Measurements from ENCODE around the gene PRDM10. TPM values are rescaled to one million over a fixed set of nuclear protein-coding genes. Genes with fewer than 3 reads are reported as not detected.
A peak's percentile ranks its signal among the peaks of the same experiment; 100 is the strongest.

The PRDM10 gene
- 10 to 100 TPM in 1 of 4 donors, 1 to 10 TPM in 3; 6.6 to 12.0 (median 7.4) TPM for total RNA-seq

- Histone ChIP-seq H3K4me1 (peaks cover 0 to 32% (median 7%) of the 10 kb centered on the region in 3 donors), H3K36me3 (no peaks in the 10 kb centered on the region), H3K27ac (peak within 1 kb of the TSS; percentile 98 to 100 (median 99)), H3K9me3 (no peaks in the 10 kb centered on the region), H3K27me3 (no peaks in the 10 kb centered on the region), H3K4me3 (peak within 1 kb of the TSS; percentile 33 to 94)
- ATAC-seq, result peak; percentile 87
- peak in 2 of 4 experiments; percentile 41 to 45 for TF ChIP-seq CTCF (IDR thresholded peaks at IDR 0.05)
- TF ChIP-seq POLR2AphosphoS5 (IDR thresholded peaks at IDR 0.05), result peak; percentile 40
- TF ChIP-seq POLR2A (IDR thresholded peaks at IDR 0.05), result no peak
- WGBS, 2 donors (ENCODE audit: low coverage in 1 of 2), result 0% methylated on average over 12 of the region's 33 CpGs; no CpG with 5 or more reads in 1 of the 2 donors
These were observed at the start of gene PRDM10 for GRCh38 chr11:130002352-130002845. Gene PRDM10, minus strand, starts transcription at chr11:130002835. Its CDS starts 41,871 bp downstream, at chr11:129960964.

GRCh38 chr11:130051082-130051481 lies 48.4 kb upstream of the PRDM10 start:
- TF ChIP-seq POLR2A (IDR thresholded peaks at IDR 0.05), result no peak
- TF ChIP-seq CTCF (IDR thresholded peaks at IDR 0.05), result no peak
- no peak for TF ChIP-seq POLR2AphosphoS5 (IDR thresholded peaks at IDR 0.05)
- TF ChIP-seq EP300 (IDR thresholded peaks at IDR 0.05), result no peak
- H3K27me3 ChIP-seq, result no peaks in the 10 kb centered on the region
- WGBS, 2 donors (ENCODE audit: low coverage in 1 of 2), result 57 to 85% methylated on average over 1 of the region's 1 CpG

GRCh38 chr11:130050257-130050656 lies 47.6 kb upstream of the PRDM10 start:
- TF ChIP-seq EP300 (IDR thresholded peaks at IDR 0.05) (no peak), POLR2AphosphoS5 (IDR thresholded peaks at IDR 0.05) (no peak), CTCF (IDR thresholded peaks at IDR 0.05) (no peak), POLR2A (IDR thresholded peaks at IDR 0.05) (no peak)
- 19 to 20% methylated on average over 1 to 2 of the region's 2 CpGs for WGBS, 2 donors (ENCODE audit: low coverage in 1 of 2)

More at GRCh38 chr11:130051082-130051481, 48.4 kb upstream of the PRDM10 start:
- ATAC-seq, result peak; percentile 51
- no peak overlapping the region for H3K4me3 ChIP-seq
- H3K9me3 ChIP-seq, result no peaks in the 10 kb centered on the region
- H3K36me3 ChIP-seq, result no peaks in the 10 kb centered on the region
- H3K4me1 ChIP-seq, result peaks cover 3 to 38% (median 8%) of the 10 kb centered on the region in 3 donors
- peak overlapping the region in 2 of 4 donors; percentile 21 to 28 for H3K27ac ChIP-seq

GRCh38 chr11:130049328-130049771 lies 46.7 kb upstream of the PRDM10 start:
- Histone ChIP-seq H3K36me3 (no peaks in the 10 kb centered on the region), H3K27ac (peak overlapping the region in 3 of 4 donors; percentile 8 to 32 (median 25)), H3K4me3 (no peak overlapping the region), H3K4me1 (peaks cover 0 to 20% (median 8%) of the 10 kb centered on the region in 3 donors), H3K9me3 (no peaks in the 10 kb centered on the region), H3K27me3 (no peaks in the 10 kb centered on the region)
- TF ChIP-seq POLR2A (IDR thresholded peaks at IDR 0.05), result no peak
- TF ChIP-seq EP300 (IDR thresholded peaks at IDR 0.05), result no peak
- no peak for TF ChIP-seq POLR2AphosphoS5 (IDR thresholded peaks at IDR 0.05)
- no peak for TF ChIP-seq CTCF (IDR thresholded peaks at IDR 0.05)
- peak; percentile 78 for ATAC-seq
- whole genome bisulfite sequencing, 2 donors (ENCODE audit: low coverage in 1 of 2), result 80 to 100% methylated on average over 1 of the region's 1 CpG

More at GRCh38 chr11:130050257-130050656, 47.6 kb upstream of the PRDM10 start:
- Histone ChIP-seq H3K4me1 (peaks cover 0 to 30% (median 8%) of the 10 kb centered on the region in 3 donors), H3K4me3 (no peak overlapping the region), H3K36me3 (no peaks in the 10 kb centered on the region), H3K27ac (peak overlapping the region in 3 of 4 donors; percentile 21 to 32 (median 28)), H3K27me3 (no peaks in the 10 kb centered on the region), H3K9me3 (no peaks in the 10 kb centered on the region)
- ATAC-seq, result peak; percentile 38

GRCh38 chr11:130047141-130047540 lies 44.5 kb upstream of the PRDM10 start:
- TF ChIP-seq POLR2AphosphoS5 (IDR thresholded peaks at IDR 0.05), result no peak
- TF ChIP-seq CTCF (IDR thresholded peaks at IDR 0.05), result no peak
- Histone ChIP-seq H3K36me3 (no peaks in the 10 kb centered on the region), H3K27me3 (no peaks in the 10 kb centered on the region), H3K4me1 (peaks cover 0 to 20% (median 8%) of the 10 kb centered on the region in 3 donors), H3K9me3 (no peaks in the 10 kb centered on the region), H3K4me3 (no peak overlapping the region), H3K27ac (no peak overlapping the region)
- ATAC-seq, result no peak
- 67 to 83% methylated on average over 1 of the region's 1 CpG for WGBS, 2 donors (ENCODE audit: low coverage in 1 of 2)

All from gastroesophageal sphincter (tissue), 4 donors.